Glomerular endothelial cell (primary cell): ENCODE results near the gene TSGA10IP. TPM values are rescaled to one million over a fixed set of nuclear protein-coding genes. Genes with fewer than 3 reads are reported as not detected.
A peak's percentile ranks its signal among the peaks of the same experiment; 100 is the strongest.

Experiments
- DNase-seq: peaks from one replicate; pipeline ENCODE4 v3.0.0-alpha.2; 2011; ENCODE audit warnings: low read depth, low spot score; ENCODE audit errors: extremely low read depth
- total RNA-seq: library from RNA; depleted of rRNA; stranded (reverse); fragments of >200 nt; gene quantifications from 2 replicates; pipeline ENCODE4 v1.2.3, GENCODE V29; 2015

TSGA10IP gene
- total RNA-seq: not detected in 2 replicates

DNA sequence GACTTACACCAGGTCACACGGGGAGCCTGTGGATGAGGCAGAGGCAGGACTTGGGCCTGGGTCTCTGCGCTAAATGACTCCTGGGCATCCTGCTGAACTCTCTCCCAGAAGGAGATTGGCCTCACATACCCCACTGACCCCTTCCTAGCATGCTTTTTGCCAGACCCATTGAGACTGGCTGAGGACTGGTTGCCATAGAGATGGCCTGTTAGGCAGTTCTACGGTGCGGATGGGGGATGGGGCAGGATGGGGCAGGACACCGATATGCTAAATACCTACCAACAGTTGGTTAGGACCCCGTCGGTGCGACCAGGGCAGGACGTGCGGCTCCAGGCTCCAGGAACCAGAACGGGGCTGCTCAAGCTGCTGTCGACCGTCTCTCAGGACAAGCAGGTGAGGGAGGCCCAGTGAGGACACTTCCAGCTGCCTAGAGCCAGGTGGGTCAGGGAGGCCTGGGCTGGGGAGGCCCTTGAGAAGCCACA, at the start of gene TSGA10IP:
Gene TSGA10IP, plus strand, starts transcription at position 51 of the 482 bp plus-strand sequence. Its CDS starts 196 bp downstream, at position 247.
- DNase-seq: no peak

DNA sequence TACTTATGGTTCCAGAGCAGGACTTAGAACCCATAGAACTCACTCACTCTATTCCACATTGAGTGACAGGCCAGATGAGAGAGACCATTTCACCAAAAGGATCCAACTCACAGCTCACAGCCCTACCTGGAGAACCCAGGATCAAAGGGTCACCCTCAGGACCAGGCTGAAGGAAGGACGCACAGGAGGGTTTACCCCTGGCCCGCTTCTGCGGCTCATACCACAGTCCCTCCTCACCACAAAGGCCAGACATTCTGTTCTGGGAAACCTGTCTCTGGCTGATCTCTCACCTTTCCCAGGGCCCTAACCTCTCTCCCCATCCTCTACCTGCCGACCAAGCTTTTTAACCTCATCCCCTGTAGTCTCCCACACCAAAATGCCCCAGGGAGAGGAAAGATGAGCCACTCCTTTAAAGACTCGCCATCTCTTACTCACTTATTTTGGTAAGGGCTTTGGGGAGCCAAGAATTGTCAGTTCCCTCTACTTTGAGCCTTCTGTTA, 49.7 kb upstream of the TSGA10IP start:
- DNase-seq: no peak

DNA sequence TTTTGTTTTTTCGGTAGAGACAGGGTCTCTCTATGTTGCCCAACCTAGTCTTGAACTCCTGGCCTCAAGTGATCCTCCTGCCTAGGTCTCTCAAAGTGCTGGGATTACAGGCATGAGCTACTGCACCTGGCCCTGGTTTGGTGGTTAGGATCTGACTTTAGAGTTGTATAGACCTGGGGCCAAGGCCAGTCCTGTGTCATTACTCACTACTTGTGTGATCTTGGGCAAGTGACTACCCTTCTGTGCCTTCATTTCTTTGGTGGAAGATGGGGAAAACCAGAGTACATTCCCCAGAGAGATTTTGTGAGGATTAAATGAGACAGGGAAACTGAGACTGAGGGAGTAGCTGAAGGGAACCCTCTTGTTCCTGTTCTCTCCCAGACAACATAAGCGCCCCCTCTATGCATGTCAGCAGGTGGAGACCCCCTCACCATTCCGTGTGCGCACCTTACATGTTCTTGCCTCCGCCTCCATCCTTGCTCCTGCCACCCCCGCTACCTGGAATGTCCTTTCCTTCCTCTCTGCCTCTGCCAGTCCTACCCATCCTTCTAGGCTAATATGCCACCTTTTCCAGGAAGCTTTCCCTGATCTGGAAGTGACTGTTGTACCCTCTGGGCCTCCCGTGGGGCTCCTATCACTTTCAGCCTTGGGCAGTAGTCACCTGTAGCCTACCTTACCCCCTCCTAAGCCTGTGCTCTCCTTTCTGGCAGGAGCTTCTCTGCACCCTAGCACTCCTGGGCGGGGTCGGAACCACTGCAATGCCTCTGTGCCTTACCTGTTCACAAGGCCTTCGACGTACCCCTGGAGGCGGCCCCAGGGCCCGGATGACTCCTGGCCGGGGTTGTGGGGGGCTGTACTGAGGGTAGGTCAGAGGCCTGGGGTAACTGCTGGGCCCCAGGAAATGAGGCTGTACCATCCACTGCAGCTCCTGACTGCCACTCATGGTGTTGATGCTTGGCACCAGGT, 49.0 kb upstream of the TSGA10IP start:
- no peak for DNase-seq

DNA sequence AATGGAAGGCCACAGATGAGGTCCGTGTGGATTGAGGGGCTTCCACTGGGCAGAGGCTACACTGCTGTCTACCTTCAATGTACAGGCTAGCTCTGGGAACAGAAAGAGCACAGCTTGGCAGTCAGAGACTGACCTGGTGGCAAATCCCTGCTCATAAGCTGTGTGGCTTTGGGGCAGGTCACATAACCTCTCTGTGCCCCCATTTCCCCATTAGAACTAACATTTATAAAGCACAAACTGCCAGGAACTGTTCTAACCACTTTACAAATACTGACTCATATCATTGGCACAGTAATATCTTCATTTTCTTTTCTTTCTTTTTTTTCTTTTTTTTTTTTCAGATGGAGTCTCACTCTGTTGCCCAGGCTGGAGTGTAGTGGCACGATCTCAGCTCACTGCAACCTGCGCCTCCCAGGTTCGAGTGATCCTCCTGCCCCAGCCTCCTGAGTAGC, 48.2 kb upstream of the TSGA10IP start:
- DNase-seq: no peak

DNA sequence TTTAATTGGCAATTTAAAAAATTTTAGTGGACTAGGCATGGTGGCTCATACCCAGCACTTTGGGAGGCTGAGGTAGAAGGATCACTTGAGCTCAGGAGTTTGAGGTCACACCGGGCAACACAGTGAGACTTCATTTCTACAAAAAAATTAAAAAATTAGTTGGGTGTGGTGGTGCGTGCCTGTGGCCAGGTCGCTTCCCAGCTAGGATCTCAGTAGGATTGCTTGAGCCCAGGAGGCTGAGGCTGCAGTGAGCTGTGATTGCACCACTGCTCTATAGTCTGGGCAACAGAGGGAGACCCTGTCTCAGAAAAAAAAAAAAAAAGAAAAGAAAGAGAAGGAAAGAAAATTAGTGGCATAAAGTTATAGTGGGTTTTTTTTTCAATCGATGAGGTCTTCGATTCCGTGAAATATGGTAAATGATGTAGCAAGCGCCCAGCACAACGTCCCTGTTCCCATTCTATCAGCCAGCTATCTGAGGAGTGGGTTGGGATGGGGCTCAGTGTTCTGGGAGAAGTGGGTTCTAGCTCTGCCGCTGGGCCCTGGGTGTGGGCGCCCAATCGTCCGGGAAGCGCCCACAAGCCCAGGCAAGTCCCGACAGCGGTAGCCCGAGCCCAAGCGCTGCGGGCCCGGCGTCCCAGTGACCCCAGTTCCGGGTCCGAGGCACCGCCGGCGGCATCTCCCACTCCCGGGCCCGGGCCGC, 46.5 kb upstream of the TSGA10IP start:
- DNase-seq: no peak

DNA sequence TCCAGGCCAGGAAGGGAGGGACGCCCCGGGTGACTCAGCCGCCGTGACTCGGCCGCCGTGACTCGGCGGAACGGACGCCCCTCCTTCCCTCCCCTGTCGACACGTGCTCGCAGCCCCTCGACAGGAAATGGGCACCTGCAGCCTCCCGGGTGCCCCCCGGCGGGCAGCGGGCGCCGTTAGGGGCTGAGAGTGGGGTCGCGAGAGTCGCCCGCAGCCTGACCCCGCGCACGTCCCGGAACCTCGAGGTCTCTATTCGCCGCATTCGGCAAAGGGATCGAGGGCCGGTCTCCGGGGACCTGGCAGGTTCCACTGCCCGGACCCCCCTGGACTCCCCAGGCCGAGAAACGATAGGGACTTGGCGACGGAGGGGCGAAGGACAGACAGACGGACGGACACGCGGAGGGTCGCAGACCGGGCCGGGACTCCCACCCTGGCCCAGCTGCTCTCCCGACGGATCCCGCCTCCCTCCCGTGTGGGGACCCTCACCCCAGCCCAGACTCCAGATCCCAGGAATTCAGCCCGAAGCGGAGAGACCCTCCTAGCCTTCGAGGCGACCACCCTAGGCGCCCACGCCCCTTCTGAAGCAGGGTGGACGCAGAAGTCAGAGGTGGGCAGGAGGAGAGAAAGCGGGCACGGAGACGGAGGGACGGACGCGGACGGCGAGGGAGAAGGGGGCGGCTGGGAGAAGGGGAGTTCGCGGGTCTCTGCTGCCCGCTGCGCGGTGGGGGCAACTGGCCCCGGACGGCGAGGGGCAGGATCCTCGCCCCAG, 45.7 kb upstream of the TSGA10IP start:
- DNase-seq: no peak

DNA sequence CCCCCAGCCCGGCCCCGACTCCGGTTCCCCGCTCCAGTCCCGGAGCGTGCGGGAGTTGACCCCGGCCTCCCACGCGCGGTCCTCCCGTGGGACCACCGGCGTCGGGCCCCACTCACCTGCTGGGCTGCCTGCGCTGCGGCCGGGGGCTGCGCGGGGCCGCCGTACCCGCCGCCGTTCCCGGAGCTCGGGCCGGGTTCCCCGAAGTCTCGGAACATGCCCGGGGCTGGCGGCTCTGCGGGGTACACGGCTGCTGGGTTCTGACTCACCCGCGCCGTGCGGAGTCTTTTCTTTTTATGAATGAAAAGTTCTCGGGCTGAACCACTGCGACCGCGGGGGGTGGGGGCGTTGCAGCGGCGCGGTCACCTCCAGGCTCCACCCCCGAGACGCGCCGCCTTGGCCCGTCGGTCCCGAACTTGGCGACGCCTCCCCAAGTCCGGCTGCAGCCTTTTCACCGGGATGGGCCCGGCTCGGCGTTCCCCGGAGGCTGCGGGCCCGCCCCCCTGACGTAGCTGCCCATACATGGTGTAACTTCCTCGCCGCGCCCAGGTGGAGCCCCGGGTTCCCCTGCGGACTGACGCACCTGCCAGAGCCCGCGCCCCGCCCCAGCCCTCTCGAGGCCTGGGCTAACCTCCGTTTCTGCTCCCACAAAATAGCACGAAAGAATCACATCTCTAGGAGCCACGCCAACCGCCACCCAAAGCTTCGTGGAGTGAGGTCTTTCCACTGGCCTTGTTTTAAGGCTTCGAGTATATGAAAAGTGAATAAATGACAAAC, 45.0 kb upstream of the TSGA10IP start, which contains the start of gene FOSL1:
Gene FOSL1, minus strand, starts transcription at position 264 of the 774 bp plus-strand sequence. Its CDS starts 49 bp downstream, at position 215.
- DNase-seq: no peak

DNA sequence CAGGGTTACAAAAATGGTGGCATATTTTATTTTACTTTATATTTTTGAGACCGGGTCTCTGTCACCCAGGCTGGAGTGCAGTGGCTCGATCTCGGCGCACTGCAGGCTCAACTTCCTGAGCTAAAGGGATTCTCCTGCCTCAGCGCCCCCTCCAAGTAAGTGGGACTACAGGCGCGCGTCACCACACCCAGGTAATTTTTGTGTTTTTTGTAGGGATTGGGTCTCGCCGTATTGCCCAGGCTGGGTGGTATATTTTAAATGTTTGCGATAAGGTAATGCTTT, 44.4 kb upstream of the TSGA10IP start:
- DNase-seq: no peak

DNA sequence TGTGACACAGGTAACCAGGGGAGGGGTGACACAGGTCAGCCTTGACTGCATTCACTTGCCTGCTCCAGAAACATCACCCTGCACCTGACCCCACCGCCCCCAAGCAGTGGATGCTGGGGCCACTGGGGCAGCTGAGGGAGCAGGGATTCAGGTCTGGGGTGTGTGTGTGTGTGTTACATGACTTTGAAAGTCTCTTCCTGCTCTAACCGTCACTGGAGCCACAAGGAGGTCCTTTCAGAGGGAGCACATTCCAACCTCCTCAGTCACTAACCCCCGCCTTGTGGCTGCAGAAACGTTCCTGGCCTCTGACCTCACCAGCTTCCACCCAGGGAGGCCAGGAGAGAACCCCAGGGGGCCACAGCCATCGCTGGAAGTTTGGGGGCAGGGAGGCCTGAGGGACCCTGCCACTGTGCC, 42.2 kb upstream of the TSGA10IP start:
- DNase-seq: no peak

DNA sequence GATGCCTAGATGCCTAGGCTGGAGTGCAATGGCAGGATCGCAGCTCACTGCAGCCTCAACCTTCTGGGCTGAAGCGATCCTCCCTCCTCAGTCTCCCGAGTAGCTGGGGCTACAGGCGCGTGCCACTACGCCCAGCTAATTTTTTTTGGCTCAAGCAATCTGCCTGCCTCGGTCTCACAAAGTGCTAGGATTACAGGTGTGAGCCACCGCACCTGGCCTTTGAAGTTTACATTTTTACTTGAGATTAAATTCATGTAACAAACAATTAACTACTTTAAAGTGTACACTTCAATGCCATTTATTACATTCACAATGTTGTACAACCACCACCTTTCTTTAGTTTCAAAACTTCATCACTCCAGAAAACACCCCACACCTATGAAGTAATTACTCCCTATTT, 41.6 kb upstream of the TSGA10IP start:
- DNase-seq: no peak

DNA sequence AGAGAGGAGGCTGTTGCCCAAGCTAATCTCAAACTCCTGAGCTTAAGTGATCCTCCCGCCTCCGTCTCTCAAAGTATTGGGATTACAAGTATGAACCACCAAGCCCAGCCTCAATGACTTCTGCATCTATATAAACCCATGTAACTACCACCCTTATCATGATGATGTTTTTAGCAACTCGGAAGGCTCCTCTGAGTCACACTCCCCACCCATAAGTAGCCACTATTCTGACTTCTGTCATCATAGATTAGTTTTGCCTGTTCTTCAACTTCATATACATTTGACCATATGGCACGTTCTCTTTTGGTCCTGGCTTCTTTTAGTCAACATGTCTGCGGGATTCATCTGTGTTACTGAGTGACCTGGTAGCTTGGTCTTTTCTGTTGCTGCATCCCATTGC, 38.7 kb upstream of the TSGA10IP start:
- no peak for DNase-seq

DNA sequence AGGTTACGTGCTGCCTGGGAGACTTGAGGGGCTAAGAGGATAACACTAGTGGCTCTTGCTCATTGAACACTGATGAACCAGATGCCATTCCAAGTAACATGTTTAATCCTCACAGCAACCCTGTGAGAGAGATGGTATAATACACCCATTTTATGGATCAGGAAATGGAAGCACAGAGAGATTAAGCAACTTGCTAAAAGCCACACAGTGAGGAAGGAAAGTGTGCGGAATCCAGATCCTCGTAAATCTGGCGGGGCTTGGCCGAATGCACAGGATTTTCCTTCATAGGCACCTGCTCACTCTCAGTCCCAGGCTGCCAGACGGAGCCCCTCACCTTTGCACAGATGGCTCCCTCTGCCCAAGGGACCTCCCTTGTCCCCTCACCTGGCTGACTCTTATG, 37.4 kb upstream of the TSGA10IP start:
- DNase-seq: no peak

DNA sequence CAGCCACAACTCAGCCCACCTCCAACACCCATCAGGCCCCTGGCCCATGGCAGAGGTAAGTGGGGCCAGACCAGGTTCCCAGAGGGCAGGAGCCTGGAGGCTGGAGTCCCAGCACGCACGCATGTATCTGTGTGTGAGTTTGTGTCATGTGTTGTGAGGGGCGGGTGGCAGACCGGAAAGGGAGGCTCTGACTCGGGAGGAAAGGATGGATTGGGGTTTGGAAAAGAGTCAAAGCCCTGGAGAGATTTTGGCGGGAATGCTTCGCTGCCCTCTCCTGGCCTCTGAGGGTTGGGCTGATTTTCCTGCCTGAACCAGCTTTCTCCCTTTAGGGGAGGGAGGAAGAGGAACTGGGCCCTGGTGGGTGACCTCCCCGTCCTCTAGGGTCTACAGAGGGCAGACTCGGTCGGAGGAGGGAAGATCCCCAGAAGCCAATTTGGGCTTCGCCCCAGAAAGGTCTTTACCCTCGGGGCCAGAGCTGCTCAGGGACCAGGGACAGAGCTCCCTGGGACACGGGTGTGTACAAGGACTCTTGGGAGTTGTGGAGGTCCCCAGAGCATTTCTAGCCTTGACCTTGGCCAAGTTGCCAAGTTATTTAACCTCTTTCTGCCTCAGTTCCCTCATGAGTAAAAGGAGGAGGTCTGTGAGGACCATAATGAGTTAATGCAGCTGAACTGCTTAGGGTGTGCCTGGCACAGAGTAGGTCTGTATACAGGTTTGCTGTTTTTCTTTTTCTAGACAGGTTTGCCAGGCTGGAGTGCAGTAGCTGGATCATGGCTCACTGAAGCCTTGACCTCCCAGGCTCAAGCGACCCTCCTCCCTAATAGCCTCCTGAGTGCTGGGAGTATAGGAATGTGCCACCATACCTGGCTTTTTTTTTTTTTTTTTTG, 33.4 kb upstream of the TSGA10IP start:
- no peak for DNase-seq

DNA sequence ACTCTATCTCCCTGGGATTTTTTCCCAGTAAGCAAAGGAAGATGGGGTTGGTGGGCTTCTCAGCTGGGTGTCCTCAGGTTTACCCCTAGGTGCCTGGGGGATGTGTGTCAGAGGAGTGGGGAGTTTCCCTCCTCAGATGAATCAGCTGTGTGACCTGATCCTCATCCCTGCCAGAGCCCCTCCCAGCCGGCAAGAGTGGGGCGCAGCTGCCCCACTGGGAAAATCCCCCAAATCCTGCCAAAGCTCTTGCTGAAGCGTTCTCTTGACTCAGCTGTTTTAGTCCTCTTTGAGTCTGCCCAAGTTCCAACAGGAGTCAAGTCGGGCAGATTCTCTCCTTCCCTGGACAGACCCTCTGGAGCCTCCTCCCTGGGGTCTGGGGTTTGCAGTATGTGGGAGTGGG, 32.4 kb upstream of the TSGA10IP start:
- no peak for DNase-seq

DNA sequence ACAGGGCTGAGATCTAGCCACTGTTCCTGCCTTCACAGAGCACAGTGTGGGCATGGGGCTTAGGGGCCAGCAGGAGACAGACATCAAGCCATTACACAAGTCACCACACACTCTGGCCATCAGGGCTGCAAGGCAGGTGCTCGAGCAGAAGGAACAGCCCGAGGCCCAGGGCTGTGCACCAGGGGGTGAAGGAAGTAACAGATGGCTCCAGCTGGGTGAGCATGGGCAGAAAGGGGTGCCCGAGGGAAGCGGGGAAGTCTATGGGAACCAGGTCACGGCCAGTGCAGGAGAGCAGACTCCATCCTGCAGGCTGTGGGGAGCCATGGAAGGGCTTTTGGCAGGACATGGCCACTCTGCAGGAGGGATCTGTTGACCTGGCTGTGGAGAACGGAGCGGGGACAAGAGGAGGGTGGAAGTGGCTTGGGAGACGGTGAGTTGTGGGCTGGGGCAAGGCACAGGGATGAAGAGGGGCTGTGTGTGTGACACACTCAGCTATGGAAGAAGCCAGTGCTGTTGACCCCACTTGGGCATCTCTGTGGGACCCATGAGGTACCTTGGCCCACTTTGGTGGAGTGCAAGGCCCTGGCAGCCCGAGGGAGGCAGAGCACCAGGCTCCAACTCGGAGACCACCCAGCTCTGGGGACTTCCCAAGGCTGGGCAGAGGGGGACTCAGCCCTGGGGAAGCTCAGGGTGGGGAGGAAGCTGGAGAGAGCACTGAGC, 30.0 kb upstream of the TSGA10IP start:
- DNase-seq: no peak

DNA sequence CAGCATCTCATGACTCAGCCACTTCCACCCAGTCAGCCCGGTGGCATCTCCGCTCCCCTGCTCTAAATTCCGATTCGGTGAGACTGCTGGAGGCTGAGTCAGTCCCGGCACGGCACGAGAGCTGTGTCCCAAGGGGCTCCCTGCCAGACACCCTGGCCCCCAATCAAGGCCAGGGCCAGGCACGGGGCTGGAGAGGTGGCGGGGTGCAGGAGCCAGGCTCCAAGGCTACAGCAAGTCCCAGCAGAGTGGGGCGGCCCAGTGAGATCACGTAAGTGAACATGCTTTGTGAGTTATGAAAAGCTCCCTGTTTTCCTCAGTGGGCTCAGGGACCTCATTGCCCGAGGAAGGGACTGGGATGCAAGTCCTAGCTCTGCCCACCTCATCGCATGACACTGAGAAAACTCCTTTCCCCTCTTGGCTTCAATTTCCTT, 29.4 kb upstream of the TSGA10IP start:
- DNase-seq: peak; percentile 70

DNA sequence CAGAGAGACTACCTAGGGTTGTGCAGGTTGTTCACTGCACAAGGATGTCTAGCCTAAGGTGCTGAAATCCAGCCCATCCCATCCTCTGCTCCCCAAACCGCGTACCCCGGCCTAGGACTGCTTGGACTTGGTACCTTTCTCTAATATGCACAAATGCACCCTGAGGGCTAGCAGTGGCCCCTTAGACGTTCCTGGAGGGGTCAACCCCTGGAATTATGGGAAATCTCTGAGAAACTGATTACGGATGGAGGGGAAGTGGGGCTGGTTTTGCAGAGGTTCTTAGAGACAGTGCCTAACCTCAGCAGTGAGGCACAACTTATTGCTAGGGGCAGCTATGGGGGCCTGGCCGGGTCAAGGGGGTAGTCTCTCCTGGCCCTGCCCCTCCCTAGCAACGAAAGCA, 28.9 kb upstream of the TSGA10IP start:
- DNase-seq: no peak

DNA sequence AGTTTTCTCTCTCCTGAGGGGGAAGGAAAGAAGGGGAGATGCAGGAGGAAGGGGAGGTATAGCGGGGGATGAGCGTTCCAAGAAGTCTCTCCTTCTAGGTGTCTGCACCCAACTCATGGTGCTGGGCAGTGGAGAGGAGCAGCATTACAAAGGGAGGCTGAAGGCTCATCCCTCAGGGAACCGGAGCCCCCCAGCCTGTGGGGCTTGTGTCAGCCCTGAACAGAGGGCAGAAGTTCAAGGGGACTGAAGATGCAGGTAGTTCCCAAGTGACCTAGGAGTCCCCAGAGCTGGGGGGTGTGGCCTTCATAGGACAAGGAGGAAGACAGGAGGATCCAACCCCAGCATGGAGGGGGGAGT, 28.2 kb upstream of the TSGA10IP start:
- DNase-seq: no peak
